CD4-positive, alpha-beta T cell treated with Interleukin-15 for 4 hours (primary cell): ENCODE results near the gene SLC41A2.

Source experiments
- DNase-seq: peaks from one replicate; pipeline ENCODE4 v3.0.0-alpha.2; 2020; ENCODE audit warnings: low spot score

Gene SLC41A2

DNA sequence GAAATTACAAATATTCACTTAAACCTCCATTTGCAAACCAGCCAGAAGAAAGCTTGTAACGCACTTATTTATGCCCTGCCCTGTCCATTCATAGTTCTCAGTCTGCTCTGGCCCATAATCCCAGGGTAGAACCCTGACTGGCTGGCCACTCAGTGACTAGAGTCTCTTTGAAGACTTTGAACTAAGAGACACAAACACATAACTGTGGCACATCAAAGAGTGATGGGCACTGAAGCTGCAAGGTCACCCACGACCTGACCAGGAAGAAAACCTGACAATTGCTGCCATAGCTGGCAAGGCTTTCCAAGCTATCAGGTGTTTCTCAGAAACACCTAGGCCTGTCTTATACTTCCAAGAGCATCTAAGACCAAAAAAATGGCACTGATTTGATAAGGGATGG lies 28.7 kb downstream of the SLC41A2 start:
- DNase-seq, result no peak

- no peak for DNase-seq
These were observed 29.9 kb downstream of the SLC41A2 start for GRCh38 chr12:104928036-104928745.

- no peak for DNase-seq
These were observed 32.6 kb downstream of the SLC41A2 start for GRCh38 chr12:104925501-104925900.

- DNase-seq, result no peak
These were observed 36.8 kb downstream of the SLC41A2 start for GRCh38 chr12:104921340-104921739.

DNA sequence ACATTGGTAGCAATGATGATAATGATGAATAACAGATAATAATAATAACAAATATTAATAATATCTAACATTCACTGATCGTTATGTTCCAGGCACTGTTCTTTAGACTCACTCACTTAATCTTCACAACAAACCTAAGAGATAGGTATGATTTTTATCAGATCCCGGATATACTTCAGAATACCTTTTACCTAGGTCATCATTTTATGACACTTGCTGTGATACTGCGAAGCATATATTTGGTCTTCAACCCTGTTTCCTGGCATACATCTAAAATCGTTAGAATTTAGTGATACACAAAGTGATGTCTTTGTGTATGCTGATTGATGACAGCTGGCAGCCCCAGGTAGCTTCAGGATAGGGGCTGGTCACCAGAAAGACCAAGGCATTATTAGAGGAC lies 46.1 kb downstream of the SLC41A2 start:
- DNase-seq, result no peak

GRCh38 chr12:104910196-104910840 lies 47.8 kb downstream of the SLC41A2 start:
- no peak for DNase-seq

DNA sequence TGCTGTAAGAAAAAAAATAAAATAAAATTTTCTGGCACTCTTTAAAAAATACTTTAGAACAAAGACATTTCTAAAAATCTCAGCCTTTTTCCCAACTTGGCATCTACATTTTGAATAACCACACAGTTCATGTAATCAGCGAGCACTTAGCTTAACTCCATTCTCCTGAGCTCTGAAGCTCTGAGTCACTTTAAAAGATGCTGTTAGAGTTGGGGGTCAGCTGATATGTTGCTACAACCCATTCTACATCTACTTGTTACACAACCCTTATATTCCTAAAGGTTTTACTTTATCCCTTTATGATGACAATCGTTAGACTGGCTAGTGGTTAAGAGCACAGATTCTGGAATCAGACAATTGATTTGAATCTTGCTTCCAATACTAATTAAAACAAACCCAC lies 48.3 kb downstream of the SLC41A2 start:
- no peak for DNase-seq
